ENCODE data around the gene NHEJ1.

GRCh38 chr2:219168932-219169331 lies 8.3 kb upstream of the NHEJ1 start:
- no peak for TF ChIP-seq CTCF (IDR thresholded peaks at IDR 0.05; ENCODE audit: insufficient read depth, low read depth, low read length)
- TF ChIP-seq EZH2 (IDR thresholded peaks at IDR 0.05; ENCODE audit: insufficient read depth, low read length): no peak
